ENCODE results near the gene ATAD3C.
"Not testable (repeated sequence)": the region's sequence is repeated elsewhere in the genome, so short reads cannot be mapped to it uniquely, and the experiment has no call there.

Gene ATAD3C

GRCh38 chr1:1442069-1442770 lies 7.3 kb upstream of the ATAD3C start:
- DNase-seq (ENCODE audit: low read depth in 2 of 2), result no peak

DNA sequence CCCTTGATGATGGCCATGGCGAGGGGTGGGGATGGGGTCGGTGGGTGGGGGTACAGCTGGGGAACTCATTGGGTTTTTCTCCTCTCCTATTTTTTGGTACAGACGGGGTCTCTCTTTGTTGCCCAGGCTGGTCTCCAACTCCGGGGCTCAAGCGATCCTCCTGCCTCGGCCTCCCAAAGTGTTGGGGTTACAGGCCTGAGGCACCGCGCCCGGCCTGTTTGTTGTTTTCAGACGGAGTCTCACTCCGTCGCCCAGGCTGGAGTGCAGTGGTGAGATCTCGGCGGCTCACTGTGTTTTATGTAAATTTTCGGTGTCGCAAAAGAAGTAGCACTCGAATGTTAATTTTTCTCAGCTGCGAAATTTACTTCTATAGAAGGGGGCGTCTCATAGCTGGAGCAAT lies 2.9 kb upstream of the ATAD3C start:
- not testable (repeated sequence) for DNase-seq (ENCODE audit: low read depth in 2 of 2)

- DNase-seq (ENCODE audit: low read depth in 2 of 2), result not testable (repeated sequence)
Measured at GRCh38 chr1:1450616-1451015, 1.1 kb downstream of the ATAD3C start.

DNA sequence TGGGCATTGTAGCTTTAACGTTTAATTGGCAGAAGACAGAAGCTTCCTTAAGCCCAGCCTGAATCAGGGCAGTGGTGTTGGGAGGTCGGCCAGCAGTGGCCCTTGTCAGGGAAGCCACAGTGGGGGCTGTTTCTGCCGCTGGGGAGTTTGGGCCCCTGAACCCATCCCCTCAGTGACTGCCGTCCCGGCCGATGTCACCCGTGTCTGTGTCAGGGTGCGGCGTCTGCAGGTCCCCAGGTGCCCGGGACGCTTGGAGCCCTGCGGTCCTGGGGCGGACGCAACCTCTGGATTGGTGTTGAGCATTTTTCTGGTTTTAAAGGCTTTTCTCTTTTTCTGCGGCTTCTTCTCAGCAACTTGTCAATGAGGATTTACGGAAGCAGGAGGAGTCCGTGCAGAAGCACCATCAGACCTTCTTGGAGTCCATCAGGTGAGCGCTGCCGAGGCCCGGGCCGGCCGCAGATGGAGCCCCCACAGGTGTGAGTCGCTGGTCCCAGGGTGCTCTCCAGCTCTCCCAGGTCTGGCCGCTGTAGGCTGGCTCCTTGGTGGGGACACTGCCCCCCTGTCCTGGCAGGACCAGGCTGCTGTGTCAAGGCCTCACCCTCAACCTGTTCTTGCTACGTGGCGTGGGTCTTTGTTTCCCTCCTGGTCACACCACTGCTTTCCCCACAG lies 2.3 kb downstream of the ATAD3C start:
- no peak for DNase-seq (ENCODE audit: low read depth in 2 of 2)

GRCh38 chr1:1452365-1452739 lies 2.9 kb downstream of the ATAD3C start:
- not testable (repeated sequence) for DNase-seq (ENCODE audit: low read depth in 2 of 2)

DNA sequence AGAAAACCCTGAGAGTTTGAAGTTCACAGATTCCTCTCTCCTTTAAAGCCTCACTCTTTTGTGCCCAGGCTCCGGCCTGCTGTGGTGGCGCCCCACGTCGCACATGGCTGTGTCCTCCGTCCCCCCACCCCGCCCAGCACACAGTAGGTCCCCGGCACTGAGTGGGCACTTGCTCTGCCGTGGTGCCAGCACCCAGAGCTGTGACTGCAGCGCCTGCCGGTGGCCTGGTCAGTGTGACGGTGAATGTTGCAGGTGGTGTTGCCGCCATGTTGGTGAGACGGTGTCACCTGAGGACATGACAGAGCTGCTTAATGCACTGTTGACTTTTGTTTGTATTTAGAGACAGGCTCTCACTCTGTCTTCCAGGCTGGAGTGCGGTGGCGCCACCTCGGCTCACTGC lies 3.4 kb downstream of the ATAD3C start:
- DNase-seq (ENCODE audit: low read depth in 2 of 2), result no peak

DNA sequence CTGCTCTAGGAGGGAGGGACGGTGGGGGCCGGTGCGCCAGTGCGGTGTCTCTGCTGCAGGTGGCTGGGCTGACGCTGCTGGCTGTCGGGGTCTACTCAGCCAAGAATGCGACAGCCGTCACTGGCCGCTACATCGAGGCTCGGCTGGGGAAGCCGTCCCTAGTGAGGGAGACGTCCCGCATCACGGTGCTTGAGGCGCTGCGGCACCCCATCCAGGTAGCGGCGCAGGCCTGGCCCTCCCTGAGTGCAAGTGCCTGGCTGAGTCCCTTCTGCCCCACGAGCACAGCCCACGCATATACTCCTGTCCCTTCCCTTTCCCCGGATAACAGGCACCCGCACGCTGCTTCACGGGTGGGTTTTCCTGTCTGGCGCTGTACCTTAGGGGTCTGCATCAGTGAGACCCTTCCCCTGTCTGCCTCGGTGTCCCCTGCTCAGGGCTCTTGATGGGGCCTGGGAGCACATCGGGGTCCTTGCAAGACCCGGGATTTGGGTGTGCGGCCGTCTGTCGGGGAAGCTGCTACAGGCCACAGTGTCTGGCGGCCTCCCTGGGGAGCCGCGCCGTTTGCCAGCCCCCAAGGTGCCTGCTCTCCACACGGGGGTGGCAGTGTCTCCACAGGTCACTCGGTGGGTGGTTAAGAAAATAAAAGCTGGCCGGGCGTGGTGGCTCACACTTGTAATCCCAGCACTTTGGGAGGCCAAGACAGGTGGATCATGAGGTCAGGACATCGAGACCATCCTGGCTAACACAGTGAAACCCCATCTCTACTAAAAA lies 5.0 kb downstream of the ATAD3C start:
- not testable (repeated sequence) for DNase-seq (ENCODE audit: low read depth in 2 of 2)

- DNase-seq (ENCODE audit: low read depth in 2 of 2), result no peak
Measured at GRCh38 chr1:1455366-1455884, 5.9 kb downstream of the ATAD3C start.

- DNase-seq (ENCODE audit: low read depth in 2 of 2), result not testable (repeated sequence)
Measured at GRCh38 chr1:1455934-1456333, 6.4 kb downstream of the ATAD3C start.

GRCh38 chr1:1456683-1457255 lies 7.3 kb downstream of the ATAD3C start:
- not testable (repeated sequence) for DNase-seq (ENCODE audit: low read depth in 2 of 2)

DNA sequence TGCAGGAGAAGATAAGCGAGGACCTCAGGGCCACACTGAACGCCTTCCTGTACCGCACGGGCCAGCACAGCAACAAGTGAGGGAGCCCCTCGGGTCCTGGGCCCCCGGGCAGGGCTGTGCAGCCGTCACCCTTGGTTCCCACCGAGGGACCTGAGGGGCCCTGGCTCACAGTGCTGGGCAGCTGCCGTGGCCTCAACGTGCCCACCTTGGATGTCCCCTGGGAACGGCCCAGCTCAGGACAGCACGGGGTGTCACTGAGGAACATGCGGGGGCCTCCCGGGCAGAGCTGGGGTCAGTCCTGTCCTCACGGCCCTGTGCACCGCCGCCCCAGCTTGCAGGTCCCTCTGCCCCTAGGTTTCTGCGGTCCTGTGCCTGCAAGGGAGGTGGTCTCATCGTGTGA lies 9.7 kb downstream of the ATAD3C start:
- DNase-seq (ENCODE audit: low read depth in 2 of 2), result not testable (repeated sequence)

DNA sequence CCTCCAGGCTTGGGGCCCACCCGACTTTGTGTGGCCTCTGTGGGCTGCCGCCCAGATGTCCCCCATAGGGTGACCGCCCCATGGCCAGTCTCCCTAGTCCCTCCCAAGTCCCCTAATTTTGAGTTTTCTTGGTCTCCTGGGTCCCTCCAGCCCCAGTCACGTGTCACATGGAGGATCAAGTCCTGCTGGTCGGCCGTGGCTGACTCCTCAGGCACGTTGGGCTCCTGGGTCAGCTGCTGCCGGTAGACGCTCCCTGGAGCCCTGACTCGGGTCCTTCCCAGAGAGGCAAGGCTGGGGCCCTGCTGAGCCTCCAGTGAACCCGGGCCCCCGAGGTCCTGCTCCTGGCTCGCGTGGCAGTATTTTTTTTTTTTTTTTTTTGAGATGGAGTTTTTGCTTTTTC lies 10.2 kb downstream of the ATAD3C start:
- DNase-seq (ENCODE audit: low read depth in 2 of 2), result not testable (repeated sequence)

DNA sequence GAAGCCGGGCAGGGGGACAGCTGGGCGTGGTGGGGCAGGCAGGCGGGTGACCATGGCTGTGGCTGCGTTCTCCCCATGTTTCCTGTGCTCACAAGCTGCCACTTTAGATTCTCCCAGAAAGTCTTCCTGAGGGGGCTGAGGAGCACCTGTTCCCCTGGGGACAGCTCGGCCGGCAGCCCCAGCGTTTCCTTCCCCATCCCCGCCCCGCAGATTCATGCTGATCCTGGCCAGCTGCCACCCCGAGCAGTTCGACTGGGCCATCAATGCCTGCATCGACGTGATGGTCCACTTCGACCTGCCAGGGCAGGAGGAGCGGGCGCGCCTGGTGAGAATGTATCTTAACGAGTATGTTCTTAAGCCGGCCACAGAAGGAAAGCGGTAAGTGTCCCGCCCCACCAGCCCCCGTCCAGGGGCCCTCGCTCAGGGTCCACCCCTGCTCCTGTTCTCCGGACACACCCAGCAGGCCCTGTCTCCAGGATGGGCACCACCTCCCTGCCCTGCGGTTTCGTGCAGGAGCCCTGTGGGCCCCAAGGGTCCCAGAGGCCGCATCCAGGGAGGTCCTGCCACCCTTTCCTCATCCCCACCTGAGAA lies 11.1 kb downstream of the ATAD3C start:
- DNase-seq (ENCODE audit: low read depth in 2 of 2), result no peak

DNA sequence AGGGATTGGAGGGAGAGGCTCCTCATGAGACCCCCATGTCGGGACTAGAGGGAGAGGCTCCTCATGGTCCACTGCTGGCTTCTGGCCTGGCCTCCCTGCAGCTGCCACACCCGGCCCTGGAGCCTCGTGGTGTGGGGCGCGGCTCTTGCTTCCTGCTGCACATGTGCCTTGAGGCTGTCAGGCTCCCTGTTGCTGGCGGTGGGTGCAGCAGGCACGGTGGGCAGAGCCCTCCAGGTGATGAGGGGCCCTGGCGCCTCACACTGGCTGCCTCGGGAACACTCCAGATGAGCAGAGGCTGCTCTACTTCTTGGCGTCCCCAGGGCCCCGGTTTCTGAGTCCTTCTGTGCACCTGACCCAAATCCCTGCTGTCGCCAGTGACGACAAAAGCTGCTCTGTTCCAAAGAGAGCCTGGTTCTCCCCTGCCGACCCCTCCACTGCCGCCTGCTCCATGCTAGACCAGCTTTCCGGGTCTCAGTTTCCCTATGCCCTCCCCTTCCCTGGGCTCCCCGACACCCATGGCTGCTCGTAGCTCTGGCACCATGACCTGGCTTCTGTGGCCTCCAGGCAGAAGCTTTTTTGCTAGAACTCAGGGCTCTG lies 12.3 kb downstream of the ATAD3C start:
- DNase-seq (ENCODE audit: low read depth in 2 of 2), result no peak

- no peak for DNase-seq (ENCODE audit: low read depth in 2 of 2)
Measured at GRCh38 chr1:1462318-1462966, 13.0 kb downstream of the ATAD3C start.

GRCh38 chr1:1463312-1463711 lies 13.8 kb downstream of the ATAD3C start:
- no peak for DNase-seq (ENCODE audit: low read depth in 2 of 2)

DNA sequence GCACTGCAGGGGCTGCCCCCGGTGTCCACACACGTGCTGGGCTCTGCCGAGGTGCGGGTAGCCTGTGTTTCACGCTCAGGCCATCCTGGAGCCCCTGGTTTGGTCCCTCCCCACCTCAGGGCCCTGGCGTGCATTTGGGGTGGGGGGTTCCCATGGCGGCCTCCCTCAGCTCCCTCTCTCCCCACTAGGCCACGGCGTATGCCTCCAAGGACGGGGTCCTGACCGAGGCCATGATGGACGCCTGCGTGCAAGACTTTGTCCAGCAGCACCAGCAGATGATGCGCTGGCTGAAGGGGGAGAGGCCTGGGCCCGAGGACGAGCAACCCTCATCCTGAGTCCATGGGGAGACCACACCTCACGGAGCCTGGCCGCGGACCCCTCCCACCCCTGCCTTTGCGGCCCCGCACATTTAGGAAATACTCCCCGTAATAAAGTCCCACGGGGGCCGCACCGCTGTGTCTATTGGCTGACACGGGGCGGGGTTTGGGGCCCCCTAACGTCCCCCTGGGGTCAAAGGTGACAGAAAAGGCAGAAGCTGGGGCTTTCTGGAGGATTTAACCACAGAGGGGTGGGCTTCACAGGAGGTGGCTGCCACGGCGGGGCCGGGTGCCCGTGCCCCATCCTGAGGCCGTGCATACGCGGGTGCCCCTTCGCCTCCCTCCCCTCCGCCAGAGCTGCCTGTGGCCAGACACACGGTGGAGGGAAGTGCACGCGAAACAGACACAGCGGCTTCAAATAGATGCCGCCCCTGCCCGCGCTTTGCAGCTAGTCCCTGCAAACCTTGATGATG lies 18.9 kb downstream of the ATAD3C start:
- not testable (repeated sequence) for DNase-seq (ENCODE audit: low read depth in 2 of 2)

DNA sequence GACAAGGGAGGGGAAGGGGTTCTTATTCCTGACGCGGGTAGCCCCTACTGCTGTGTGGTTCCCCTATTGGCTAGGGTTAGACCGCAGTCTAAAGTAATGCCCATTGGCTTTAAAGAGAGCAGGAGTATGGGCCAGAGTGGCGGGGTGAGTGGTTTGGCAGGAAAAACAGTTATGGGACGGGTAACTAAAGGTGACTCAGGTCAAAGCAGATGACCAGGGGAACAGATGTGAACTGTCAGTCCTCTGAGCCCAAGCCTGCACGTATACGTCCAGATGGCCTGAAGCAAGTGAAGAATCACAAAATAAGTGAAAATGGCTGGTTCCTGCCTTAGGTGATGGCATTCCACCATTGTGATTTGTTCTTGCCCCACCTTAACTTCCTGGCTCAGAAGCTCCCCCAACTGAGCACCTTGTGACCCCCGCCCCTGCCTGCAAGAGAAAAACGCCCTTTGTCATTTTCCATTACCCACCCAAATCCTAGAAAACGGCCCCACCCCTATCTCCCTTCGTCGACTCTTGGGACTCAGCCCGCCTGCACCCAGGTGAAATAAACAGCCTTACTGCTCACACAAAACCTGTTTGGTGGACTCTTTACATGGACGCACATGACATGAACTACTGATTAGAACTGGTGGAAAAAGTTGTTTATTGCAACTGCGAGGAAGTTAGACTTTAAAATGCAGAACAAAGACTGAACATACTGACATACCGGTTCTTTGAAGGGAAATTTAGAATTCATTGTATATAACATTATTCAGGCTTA lies 21.3 kb downstream of the ATAD3C start:
- DNase-seq (ENCODE audit: low read depth in 2 of 2), result no peak

- peak; percentile 77 to 83 for DNase-seq (ENCODE audit: low read depth in 2 of 2)
Measured at GRCh38 chr1:1471389-1472052, 22.0 kb downstream of the ATAD3C start, which contains the start of gene ATAD3B. ATAD3B (plus strand) TSS chr1:1471765; CDS start chr1:1471885, 120 bp downstream.

All from stimulated activated CD8-positive, alpha-beta memory T cell treated with anti-CD3 and anti-CD28 coated beads, Interleukin-2, amount 100 ng/mL, for 1 hour (primary cell).